Measurements from ENCODE around the gene C15orf39.

C15orf39 gene

GRCh38 chr15:75167588-75168350 lies 33.9 kb upstream of the C15orf39 start:
- H4K20me1 ChIP-seq (ENCODE audit: insufficient read depth) = no peaks in the 10 kb centered on the region
- H3K9ac ChIP-seq = no peak overlapping the region
- H3K27ac ChIP-seq = no peak overlapping the region
- no peaks in the 10 kb centered on the region for H3K27me3 ChIP-seq (ENCODE audit: insufficient read depth, low read depth)
- no peak overlapping the region for H3K4me2 ChIP-seq
- no peak overlapping the region for H3K4me3 ChIP-seq (IDR thresholded peaks at IDR 0.05; ENCODE audit: insufficient read depth, low read depth, low read length)
- no peak for TF ChIP-seq CTCF (conservative IDR thresholded peaks at IDR 0.05; ENCODE audit: low read depth, low read length)
- H2AFZ ChIP-seq (ENCODE audit: low read depth) = no peak overlapping the region
- H3K4me1 ChIP-seq (ENCODE audit: low read depth, poor library complexity, severe bottlenecking) = peaks cover 12% of the 10 kb centered on the region
- H3K36me3 ChIP-seq (ENCODE audit: insufficient read depth) = no peaks in the 10 kb centered on the region
- H3K79me2 ChIP-seq (ENCODE audit: insufficient read depth, low read depth) = no peaks in the 10 kb centered on the region

- Histone ChIP-seq H4K20me1 (ENCODE audit: insufficient read depth) (no peaks in the 10 kb centered on the region), H3K4me2 (no peak overlapping the region), H3K4me3 (IDR thresholded peaks at IDR 0.05; ENCODE audit: insufficient read depth, low read depth, low read length) (no peak overlapping the region), H2AFZ (ENCODE audit: low read depth) (no peak overlapping the region), H3K27me3 (ENCODE audit: insufficient read depth, low read depth) (no peaks in the 10 kb centered on the region), H3K4me1 (ENCODE audit: low read depth, poor library complexity, severe bottlenecking) (peaks cover 14% of the 10 kb centered on the region), H3K27ac (no peak overlapping the region), H3K36me3 (ENCODE audit: insufficient read depth) (no peaks in the 10 kb centered on the region), H3K79me2 (ENCODE audit: insufficient read depth, low read depth) (no peaks in the 10 kb centered on the region), H3K9ac (no peak overlapping the region)
- no peak for TF ChIP-seq CTCF (conservative IDR thresholded peaks at IDR 0.05; ENCODE audit: low read depth, low read length)
Measured at GRCh38 chr15:75168374-75168773, 33.3 kb upstream of the C15orf39 start.

DNA sequence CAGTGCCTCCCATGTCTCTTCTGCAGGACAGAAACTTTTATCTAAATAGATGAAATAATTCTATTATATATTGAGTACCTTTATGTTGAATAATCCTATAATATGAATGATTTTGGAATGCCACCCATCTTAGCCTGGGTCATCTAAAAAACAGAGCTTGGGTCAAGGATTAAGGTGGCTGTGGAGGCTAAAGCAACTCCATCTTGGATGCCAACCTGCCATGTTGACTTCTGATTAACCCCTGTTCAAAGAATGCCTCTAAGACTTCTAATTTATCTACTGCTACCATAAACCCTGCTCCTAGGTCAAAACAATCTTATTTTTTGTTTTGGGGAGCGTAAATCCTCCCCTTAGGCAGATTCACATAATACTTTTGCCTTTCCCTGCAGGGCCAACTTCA lies 31.5 kb upstream of the C15orf39 start:
- Histone ChIP-seq H3K4me2 (no peak overlapping the region), H3K9ac (no peak overlapping the region), H2AFZ (ENCODE audit: low read depth) (no peak overlapping the region), H3K27ac (no peak overlapping the region), H3K4me1 (ENCODE audit: low read depth, poor library complexity, severe bottlenecking) (peaks cover 16% of the 10 kb centered on the region), H3K79me2 (ENCODE audit: insufficient read depth, low read depth) (no peaks in the 10 kb centered on the region), H3K27me3 (ENCODE audit: insufficient read depth, low read depth) (no peaks in the 10 kb centered on the region), H4K20me1 (ENCODE audit: insufficient read depth) (no peaks in the 10 kb centered on the region), H3K36me3 (ENCODE audit: insufficient read depth) (no peaks in the 10 kb centered on the region), H3K4me3 (IDR thresholded peaks at IDR 0.05; ENCODE audit: insufficient read depth, low read depth, low read length) (no peak overlapping the region)
- no peak for TF ChIP-seq CTCF (conservative IDR thresholded peaks at IDR 0.05; ENCODE audit: low read depth, low read length)

DNA sequence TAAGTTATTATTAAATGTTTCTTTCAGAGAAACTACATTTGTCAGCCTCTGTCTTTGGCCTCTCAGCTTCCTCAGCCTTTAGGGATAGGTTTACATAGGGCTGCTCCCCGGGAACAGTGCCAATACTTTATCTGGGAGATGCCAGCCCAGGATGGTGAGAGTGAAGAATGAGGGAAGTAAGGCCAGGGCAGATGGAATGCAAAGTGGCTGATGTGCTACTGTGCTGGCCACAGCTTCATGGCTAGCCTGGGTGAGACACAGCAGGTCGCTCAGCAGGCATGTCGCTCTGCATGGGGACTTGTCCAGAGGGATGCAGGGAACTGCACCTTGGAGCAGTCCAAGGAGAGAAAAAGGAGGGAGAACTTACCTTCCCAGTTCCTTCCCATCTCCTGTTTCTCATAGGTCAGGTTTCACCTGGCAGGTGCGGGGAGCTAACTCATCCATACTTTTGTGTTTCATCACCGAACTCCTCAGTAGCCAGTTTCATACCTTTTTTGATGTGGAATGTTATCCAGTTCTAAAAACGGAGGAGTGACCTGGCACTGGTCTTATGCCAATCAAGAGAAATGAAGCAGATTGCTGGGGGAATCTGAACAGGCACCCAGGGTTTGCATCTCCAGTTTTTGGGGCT lies 30.9 kb upstream of the C15orf39 start:
- Histone ChIP-seq H3K79me2 (ENCODE audit: insufficient read depth, low read depth) (no peaks in the 10 kb centered on the region), H3K4me3 (IDR thresholded peaks at IDR 0.05; ENCODE audit: insufficient read depth, low read depth, low read length) (no peak overlapping the region), H3K9ac (no peak overlapping the region), H3K4me2 (no peak overlapping the region), H3K4me1 (ENCODE audit: low read depth, poor library complexity, severe bottlenecking) (peaks cover 22% of the 10 kb centered on the region), H4K20me1 (ENCODE audit: insufficient read depth) (no peaks in the 10 kb centered on the region), H3K27ac (no peak overlapping the region), H3K27me3 (ENCODE audit: insufficient read depth, low read depth) (no peaks in the 10 kb centered on the region), H2AFZ (ENCODE audit: low read depth) (no peak overlapping the region), H3K36me3 (ENCODE audit: insufficient read depth) (no peaks in the 10 kb centered on the region)
- TF ChIP-seq CTCF (conservative IDR thresholded peaks at IDR 0.05; ENCODE audit: low read depth, low read length) = no peak

All from KMS-11 (cell line).